Astrocyte (in vitro differentiated cells and primary cell): ENCODE results near the gene HOXA1.

Source experiments
- EZH2 ChIP-seq: IDR thresholded peaks from 2 replicates; pipeline ENCODE4 v1.6.1; 2012; ENCODE audit warnings: mild to moderate bottlenecking, low read length, inconsistent platforms; ENCODE audit not compliant: insufficient read depth
- TF ChIP-seq, protein P1 (sequence below): IDR thresholded peaks from 2 replicates; pipeline ENCODE4 v1.5.1; 2011; ENCODE audit warnings: low read depth, mild to moderate bottlenecking, inconsistent platforms, low read length, moderate library complexity; ENCODE audit not compliant: insufficient read depth

DNA sequence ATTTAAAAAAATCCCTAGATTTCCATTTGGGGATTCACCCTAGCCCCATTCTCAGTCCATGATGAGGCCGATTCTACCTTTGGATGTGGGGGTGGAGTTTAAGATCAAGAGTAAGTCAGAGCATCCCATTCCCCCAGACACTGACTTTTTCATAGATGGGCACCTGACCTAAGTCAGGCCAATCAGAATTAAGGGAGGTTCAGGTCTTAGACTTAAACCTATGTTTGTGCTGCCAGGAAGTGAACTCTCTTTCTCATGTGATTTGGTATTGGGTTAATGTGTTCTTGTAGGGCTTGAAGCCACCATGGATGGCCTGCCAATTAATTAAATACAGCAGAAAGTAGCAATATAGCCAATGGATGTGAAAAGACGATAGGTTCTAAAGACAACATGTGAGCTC lies 30.1 kb downstream of the HOXA1 start:
- TF ChIP-seq, protein P1, sequence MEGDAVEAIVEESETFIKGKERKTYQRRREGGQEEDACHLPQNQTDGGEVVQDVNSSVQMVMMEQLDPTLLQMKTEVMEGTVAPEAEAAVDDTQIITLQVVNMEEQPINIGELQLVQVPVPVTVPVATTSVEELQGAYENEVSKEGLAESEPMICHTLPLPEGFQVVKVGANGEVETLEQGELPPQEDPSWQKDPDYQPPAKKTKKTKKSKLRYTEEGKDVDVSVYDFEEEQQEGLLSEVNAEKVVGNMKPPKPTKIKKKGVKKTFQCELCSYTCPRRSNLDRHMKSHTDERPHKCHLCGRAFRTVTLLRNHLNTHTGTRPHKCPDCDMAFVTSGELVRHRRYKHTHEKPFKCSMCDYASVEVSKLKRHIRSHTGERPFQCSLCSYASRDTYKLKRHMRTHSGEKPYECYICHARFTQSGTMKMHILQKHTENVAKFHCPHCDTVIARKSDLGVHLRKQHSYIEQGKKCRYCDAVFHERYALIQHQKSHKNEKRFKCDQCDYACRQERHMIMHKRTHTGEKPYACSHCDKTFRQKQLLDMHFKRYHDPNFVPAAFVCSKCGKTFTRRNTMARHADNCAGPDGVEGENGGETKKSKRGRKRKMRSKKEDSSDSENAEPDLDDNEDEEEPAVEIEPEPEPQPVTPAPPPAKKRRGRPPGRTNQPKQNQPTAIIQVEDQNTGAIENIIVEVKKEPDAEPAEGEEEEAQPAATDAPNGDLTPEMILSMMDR: no peak
- no peak for TF ChIP-seq EZH2
